GM18526 (cell line): ENCODE measurements around the gene MOSPD3.

Source experiments
- POLR2A ChIP-seq: IDR thresholded peaks from 3 replicates; pipeline ENCODE4 v1.6.1; 2011; ENCODE audit not compliant: insufficient read length; ENCODE audit errors: extremely low read depth

Gene MOSPD3

DNA sequence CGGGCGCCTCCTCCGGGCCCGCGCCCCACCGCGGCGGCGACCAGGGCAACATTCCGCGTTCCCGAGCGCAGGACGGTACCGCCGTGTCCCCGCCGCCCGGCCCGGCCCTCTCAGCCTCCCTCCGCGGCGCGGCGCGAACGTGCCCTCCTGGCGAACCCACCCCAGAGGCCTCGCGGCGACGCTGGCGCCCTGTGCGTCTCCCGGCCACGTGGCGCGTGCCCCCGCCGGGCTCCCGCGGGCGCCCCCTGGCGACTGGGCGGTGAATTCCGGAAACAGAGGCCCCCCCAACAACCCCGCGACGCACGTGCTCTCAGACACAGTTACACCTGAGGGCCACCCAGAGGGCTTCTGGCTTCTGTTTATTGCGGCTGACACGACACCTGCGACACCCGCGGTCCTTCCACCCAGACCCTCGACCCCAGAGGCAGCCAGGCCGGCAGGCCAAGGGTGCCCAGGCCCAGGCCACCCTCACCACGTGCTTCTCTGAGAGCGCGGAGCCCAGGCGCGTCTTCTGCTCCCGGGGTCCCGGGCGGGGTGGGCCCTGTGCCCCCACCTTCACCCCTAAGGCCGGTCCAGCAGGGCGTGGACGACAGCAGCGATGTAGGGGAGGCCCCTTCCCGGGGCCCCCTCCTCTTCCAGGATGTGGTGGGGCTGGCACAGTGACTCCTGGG, 38.5 kb upstream of the MOSPD3 start, which contains the start of gene SAP25:
SAP25 (minus strand) TSS at position 210 of the 671 bp plus-strand sequence; CDS start at position 52, 158 bp downstream.
- no peak for TF ChIP-seq POLR2A

DNA sequence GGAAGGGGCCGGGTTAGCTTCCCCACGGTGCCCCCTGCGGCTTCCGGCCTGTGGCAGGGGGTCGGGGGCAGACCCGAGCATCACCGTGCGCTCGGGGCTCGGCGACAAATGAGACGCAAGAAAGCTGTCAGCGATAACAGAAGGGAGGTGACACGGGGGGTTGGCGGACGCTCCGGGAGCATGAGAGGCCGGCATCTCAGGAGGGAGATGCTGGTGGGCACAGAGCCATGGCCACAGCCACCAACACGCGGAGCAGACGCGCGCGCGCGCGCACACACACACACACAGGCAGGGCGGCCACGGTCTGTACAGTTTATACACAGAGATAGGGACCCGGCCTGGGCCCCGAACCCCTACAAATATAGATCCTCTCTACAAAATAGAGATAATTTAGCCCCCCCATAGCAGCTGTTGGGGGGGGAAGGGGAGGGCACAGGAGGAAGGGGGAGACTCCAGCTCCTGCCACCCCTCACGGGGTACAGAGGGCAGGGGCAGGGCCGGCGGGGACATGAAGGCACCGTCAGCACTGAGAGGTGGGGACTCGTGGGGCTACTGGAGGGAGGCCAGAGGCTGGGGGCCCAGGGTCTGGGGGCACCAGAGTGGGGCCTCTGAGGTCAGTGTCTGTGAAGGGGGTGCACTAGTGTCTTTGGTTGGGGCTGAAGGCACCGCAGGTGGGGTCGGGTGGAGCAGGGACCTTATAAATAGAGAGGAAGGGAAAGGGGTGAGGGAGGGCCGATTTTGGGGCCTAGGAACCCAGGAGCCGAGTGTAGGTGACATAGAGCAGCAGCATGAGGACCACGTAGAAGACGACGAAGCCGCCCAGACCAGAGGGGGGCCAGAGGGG, 37.8 kb upstream of the MOSPD3 start:
- no peak for TF ChIP-seq POLR2A

DNA sequence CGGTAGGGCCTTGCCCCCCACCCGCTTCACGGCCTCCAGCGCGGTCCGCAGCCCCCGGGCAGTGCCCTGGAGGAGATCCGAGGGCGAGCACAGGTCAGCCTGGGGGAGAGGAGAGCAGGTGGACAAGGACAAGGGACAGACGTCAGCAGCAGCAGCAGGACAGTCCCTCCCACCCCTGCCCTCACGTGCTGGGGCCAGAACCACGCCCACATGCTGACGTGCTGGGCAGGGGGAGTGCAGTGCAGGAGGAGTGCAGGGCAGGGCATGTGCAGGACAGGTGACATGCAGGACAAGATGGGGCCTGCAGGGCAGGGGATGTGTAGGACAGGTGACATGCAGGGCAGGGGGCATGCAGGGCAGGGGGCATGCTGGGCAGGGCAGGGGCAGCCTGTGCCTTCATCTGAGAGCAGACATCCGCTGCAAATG, 37.1 kb upstream of the MOSPD3 start:
- TF ChIP-seq POLR2A = no peak

GRCh38 chr7:100575746-100576383, 36.5 kb upstream of the MOSPD3 start:
- no peak for TF ChIP-seq POLR2A

- no peak for TF ChIP-seq POLR2A
Observed at GRCh38 chr7:100576384-100576993, 35.9 kb upstream of the MOSPD3 start.

DNA sequence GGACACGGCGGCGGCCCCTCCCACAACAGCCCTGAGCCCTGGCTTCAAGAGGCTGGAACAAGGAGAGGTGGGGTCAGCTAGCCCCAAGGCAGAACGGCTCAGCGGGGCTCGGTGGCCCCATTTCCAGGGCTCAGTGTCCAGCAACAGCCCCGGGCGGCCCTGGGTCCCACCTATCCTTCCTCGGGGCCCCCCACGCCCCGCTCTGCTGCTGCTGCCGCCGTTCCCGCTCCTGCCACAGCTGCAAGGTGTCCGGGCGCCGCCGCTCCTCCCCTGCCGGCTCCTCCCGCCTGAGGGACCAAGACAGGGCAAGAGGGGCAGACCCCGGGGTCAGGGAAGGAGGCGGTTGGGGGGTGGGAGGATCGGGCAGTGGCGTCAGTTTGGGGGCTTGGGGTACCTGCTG, 35.2 kb upstream of the MOSPD3 start:
- TF ChIP-seq POLR2A = no peak

DNA sequence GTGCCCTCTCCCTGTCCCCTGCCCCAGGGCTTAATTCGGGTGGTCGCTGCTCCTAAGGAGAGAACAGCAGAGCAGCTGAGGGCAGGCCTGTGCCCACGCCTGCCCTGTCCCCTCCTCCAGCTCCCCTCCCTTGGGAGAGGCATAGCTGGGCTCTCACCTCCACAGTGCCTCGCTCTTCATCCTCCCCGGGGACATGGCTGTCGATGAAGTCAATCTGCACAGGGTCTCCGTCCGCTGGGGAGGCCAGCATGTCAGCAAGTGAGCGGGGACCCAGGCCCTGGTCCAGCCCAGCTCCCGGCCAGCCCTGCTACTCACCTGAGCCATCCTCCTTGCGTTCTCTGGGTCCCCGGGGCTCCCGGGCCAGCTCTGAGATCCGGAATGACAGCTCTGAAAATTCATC, 34.8 kb upstream of the MOSPD3 start:
- no peak for TF ChIP-seq POLR2A

DNA sequence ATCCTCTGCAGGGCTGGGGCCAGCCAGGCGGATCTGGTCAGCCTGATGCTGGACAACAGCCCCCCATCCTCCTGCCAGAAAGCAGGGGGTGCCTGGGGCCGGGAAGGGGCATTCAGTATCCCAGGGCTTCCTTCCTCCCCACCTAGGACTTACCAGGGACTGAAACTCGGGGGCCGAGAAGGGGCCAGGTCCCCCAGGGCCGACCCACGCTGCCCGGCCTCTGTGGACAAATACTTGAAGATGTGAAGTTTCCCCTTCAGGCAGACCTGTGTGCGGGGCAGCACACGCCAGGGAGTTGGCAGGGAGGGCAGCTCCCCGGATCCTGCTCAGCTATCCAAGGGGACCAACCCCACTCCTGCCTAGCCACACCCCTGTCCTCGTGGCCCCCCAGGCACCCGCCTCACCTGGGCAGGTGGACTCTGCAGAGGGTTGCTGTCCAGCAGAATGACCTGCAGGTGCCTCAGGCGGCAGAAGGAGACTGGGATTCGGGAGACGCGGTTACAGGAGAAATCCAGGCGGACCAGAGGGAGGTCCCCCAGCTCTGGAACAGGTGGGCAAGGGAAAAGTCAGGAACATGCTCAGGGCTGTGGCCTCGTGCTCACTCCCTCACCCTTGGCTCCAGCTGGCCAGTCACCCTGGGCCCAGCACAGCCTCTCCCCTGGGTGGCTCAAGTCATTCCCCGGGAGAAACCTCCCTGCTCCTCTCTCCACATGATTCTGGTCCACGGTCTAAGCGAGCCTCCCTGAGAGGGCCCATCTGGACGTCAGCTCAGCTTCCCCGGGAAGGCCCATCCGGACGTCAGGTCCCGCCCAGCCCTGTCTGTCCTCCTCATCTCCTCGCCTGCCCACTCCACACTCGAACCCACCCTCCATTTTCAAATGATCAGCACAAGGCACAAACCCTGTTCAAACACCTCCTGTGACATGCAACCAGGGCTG, 33.8 kb upstream of the MOSPD3 start:
- no peak for TF ChIP-seq POLR2A

GRCh38 chr7:100580466-100581283, 31.7 kb upstream of the MOSPD3 start:
- no peak for TF ChIP-seq POLR2A

- no peak for TF ChIP-seq POLR2A
Observed at GRCh38 chr7:100582041-100582579, 30.2 kb upstream of the MOSPD3 start.

DNA sequence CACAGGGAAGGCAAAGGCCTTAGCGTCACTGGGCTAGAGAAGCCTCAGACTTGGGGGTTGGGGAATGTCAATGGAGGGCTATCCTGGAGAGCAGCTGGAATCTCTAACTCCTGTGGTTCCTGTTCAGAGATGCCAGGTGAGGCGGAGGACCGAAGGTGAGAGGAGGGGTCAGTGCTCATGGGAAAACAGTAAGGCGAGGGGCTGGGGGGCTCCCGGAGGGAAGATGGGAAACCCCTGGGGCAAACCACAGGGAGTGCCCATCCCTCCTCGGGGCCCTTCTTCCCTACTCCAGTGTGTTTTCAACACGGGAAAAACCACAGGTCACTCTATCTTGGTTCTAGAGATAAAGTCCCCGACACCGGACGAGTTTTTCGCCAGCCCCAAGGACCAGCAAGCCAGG, 29.7 kb upstream of the MOSPD3 start:
- TF ChIP-seq POLR2A = no peak

DNA sequence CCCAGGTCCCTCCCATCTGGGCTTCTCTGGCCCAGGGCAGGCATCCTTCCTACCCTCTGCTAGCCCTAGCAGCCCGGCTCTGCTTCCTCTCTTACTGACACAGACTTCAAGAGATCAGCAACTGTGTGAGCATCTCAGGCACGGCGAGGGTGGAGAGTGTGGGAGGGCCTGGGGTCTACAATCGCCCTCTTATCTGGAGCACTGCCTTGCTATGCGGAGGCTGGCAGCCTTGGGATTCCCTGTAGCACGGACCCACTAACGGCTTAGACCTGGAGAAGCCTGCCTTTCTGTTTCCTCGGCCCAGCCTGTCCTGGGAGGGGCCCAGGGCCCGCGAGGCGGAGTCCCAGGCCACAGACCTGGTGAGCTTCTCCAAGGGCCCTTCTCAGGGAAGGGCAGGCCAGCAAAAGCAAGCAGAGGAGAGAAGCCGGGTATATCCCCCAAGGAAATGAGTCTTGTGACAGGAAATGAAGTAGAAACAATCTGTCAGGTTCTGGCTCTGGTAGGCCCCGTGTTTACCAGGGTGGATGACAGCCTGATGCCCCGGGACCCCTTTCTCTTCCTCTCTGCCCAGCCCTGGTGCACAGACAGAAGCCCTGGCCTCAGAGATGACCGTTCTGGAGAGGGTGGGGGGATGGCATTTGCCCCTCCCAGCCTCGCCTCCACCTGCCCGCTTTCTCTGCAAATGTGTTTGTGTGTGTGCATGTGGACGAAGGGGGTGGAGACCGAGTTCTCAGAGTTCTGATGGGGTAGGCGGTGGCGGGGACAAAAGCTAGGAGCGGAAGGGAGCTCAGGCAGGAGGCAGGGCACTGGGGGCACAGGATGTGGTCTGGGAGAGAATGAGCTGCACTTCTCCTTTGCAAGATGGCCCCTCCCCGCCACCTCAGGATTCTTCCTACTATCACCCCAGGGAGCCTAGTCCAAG, 28.9 kb upstream of the MOSPD3 start:
- peak; percentile 38 for TF ChIP-seq POLR2A
